Left renal cortex interstitium (tissue), 4 donors: ENCODE results near the gene HASPIN. TPM values are rescaled to one million over a fixed set of nuclear protein-coding genes. Genes with fewer than 3 reads are reported as not detected.
A peak's percentile ranks its signal among the peaks of the same experiment; 100 is the strongest.
"Not testable (repeated sequence)": the region's sequence is repeated elsewhere in the genome, so short reads cannot be mapped to it uniquely, and the experiment has no call there.

Experiments used
- DNase-seq, 4 donors: peaks; one replicate each; pipeline ENCODE4 v3.0.0-alpha.2; 2013; ENCODE audit warnings: low read depth in 4 of 4, low spot score in 2 of 4, missing footprints in 1 of 4
- polyA plus RNA-seq, 4 donors: library from polyadenylated mRNA; unstranded; fragments of 120-200 nt; gene quantifications; one replicate each; pipeline ENCODE4 v1.2.1, GENCODE V29; 2013; ENCODE audit not compliant: insufficient read length in 4 of 4

Gene HASPIN
- polyA plus RNA-seq, 4 donors, result 2.8 to 3.7 (median 3.1) TPM

DNA sequence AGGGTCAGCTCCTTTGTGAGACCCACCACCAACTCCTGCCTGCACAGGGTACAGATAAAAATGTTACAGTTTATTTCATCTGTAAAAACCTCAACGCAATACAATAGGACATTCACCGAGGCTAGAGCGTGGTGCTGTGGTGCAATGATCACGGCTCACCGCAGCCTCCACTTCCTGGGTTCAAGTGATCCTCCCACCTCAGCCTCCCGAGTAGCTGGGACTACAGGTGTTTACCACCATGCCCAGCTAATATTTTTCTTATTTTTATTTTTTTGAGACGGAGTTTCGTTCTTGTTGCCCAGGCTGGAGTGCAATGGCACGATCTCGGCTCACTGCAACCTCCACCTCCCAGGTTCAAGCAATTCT is 11.2 kb downstream of the HASPIN start:
- not testable (repeated sequence) for DNase-seq

DNA sequence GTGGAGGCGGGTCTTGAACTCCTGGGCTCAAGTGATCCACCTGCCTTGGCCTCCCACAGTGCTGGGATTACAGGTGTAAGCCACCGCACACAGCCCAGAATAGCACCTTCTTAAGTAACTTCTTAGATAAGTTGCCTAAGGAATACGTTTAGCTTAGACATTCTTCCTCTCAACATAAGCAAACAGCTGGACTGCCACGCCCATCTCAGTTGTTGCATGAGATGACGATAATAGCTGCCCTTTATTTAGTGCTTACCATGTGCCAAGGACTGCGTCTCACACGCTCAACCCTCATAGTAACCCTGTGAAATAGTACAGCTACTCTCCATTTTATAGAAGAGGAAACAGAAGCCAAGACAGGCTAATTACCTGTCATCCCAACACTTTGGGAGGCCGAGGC is 11.8 kb downstream of the HASPIN start:
- no peak for DNase-seq

DNA sequence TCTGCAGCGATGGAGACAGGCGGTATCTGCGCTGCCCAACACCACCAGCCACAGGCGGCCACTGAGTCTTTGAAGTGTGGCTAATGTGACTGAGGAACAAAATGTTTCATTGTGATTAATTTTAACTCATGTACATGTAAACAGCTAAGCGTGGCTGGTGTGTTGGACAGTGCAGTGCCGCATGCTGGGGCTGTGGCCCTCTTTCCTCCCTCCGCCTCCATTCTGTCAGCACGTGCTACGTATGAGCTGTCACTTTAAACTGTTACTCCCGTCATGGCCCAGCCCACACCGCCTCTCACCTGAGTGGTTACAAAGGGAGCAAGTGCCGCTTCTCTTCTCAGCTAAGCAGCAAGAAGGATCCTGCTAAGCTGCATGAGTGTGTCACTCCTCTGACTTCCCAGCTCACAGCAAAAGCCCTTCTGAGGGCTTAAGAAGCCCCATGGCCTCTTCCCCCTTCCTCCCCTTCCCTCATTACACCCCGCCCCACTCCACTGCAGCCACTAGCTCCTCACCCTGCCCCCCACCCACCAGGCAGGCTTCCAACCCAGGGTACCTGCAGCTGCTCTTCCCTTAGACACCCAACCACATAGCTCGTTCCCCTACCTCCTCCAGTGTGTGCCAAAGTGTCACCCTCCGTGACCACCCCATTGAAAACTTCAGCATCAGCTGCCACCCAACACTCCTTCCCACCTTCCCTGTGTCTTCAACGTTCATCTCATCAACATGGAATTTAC is 15.0 kb downstream of the HASPIN start:
- DNase-seq, result no peak

DNA sequence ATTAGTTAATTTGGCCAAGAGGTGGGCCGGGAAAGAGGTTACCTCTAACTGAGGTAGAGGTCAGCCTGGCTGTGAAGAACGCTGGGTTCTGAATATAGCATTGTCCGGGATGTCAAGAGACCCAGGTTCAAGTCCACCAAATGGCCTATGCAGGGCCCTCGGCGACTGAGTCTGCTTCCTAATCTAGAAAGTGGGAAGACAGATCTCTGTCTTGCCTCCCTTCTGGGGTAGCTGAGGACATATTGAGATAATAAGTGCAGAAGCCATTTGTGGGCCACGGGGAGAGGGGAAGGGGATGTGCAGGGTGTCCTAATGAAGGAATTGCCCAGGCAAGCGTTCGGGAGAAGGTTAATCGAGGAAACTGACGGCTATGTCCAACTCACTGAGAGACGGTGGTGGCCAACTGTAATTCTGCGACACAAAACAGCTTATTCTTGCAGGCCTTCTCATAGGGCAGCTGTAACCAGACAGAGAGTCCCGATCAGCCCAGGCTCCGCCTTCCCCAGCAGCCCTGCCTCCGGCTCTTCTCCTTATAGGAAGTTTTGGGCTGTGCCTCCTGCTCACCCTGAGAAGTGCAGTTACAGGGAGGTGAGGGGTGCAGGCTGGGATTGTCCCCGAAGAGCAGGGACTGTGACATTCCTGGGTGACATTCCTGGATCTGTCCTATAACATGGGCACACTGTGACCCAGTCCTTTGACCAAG is 15.9 kb downstream of the HASPIN start:
- DNase-seq, result no peak

DNA sequence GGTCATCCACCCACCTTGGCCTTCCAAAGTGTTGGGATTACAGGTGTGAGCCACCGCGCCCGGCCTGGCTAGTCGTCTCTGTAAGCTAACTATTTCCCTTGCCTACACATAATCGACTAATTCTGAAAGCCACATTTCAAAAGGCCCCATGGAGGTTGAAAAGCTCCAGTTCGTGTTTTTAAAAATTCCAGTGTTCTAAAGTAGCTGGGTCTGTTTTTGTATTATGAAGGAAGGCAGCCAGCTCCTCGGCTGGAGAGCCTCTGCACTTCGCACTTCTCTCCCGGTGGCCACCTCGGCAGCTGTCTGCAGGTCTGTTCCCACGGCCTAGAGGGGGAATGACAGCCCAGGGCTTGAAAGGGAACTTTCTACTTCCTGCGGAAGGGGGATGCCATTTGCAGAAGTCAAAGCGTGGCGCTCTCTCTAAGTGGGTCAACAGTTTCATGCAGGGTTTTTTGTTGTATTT is 16.9 kb downstream of the HASPIN start:
- DNase-seq, result no peak

DNA sequence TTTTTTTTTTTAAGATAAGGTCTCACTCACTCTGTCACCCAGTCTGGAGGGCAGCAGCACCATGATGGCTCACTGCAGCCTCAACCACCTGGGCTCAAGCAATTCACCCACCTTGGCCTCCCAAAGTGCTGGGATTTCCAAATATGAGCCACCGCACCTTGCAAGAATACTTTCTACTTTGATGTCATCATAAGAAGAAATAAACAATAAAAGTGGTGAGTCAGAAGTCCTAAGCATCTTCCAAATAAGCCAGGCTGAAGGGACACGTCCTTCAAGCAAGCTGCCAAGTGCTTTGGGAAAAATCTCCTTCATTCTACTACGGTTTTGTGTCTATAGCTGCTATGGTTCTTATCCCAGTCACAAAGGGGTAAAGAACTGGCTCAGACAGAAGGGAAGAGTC is 20.3 kb downstream of the HASPIN start:
- no peak for DNase-seq

DNA sequence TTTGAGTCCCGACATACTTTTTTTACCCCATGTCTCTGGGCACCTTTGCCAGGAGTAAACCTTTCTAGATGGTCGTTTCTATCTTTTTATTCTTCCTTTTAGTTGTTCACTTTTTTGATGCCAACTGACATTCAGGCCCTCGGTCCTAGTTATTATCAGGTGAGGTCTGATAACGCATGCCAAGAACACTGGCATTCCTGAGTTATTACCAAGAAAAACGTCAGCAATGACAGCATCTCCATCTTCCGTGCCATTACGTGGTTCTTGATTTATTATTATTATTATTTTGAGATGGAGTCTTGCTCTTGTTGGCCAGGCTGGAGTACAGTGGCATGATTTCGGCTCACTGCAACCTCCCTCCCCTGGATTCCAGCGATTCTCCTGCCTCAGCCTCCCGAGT is 21.4 kb downstream of the HASPIN start:
- DNase-seq, result no peak

DNA sequence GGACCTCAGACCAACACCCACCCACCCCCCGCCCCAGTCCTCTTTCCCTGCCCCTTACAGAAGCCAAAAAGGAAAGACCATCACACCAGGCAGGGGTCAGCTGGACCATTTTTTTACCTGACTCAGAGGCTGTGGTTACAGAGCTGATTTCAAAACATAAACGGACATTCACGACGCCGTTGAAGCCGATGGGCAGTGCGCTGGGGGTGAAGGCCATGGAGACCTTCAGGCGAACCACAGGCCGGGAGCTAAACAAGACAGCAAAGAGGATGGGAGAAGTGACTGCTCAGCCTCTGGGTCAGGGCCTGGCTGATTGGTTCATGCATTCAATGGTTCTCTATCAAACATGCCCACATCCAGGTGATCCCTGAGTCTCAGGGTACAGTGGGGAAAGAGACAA is 24.1 kb downstream of the HASPIN start:
- no peak for DNase-seq

DNA sequence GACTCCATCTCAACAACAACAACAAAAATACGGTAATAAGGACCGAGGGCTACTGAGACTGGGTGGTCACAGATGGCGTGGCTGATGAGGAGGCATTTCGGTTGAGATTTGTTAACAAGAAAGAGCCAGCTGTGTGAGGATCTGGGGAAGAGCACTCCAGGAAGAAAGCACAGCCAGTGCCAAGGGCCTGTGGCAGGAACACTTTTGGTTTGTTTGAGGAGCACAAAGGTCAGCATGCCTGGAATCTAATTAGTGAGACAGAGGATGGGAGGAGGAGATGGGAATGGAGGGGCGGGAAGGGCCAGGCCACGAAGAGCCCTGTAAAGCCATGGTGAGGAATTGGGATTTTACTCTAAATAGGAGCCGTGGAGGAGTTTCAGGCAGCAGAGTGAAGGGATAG is 24.9 kb downstream of the HASPIN start:
- no peak for DNase-seq

DNA sequence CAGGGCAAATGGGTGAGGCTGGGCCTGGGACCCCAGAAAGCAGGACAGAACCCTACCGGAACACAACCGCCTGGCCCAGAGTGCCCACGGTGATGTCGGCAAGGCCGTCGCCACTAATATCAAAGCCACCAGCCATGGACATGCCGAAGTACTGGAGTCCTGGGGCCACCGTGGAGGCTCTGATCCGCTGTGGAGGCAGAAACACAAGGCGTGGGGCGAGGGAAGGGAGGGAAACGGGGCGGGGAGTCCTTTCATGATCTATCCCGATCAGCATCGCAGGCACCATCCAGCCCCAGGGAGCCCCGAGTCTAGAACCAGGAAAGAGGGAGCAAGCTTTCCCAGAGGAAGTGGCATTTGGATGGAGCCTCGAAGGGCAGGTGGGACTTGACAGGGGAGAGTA is 26.6 kb downstream of the HASPIN start:
- no peak for DNase-seq

DNA sequence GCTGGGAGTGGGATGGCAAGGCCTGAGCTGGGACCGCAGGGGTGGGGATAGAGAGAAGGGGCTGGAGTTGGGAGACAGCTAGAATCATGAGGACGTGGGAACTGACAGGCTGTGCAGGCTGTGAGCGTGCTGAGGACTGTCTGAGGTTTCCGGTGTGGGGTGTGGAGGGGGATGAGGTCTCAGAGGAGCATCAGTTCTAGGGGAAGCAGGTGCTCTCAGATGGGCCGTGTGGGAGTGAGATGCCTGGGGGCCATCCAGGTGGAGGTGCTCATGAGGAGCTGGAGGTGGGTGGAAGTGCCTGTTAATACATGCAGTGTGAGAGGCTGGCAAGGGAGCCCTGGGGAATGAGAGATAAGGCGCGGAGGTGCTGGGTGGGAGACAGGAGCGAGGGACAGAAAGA is 27.2 kb downstream of the HASPIN start:
- no peak for DNase-seq

DNA sequence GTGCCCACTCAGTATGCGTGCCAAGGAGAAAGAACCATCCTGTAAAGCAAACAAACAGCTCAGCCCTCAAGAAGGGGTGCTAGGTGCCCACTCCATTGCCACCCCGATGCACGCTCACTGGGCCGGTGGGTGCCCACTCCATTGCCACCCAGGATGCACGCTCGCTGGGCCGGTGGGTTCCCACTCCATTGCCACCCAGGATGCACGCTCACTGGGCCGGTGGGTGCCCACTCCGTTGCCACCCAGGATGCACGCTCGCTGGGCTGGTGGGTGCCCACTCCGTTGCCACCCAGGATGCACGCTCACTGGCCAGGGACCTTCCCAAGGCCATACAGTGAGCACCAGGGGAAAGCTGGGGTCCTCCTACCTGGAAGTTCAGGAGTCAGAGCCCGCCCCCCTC is 28.1 kb downstream of the HASPIN start:
- no peak for DNase-seq

DNA sequence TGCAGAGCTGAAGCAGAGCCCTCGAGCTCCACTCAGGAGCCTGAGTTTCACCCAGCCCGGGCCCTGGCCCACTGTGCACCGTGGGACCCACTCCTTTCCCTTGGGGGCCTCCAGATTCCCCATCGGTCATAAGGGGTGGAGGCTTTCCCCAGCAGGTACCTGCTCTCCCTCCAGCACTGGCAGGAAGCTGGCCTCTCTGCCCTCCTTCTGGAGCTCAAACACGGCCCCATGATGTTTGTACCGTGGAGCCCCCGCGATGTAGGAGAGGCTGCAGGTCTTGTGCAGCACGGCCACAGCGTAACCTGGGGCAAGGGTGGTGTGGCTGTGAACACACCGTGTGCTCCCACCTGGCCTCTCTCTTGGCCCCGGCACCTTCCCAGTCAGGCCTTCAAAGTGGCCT is 29.9 kb downstream of the HASPIN start:
- DNase-seq, result no peak

DNA sequence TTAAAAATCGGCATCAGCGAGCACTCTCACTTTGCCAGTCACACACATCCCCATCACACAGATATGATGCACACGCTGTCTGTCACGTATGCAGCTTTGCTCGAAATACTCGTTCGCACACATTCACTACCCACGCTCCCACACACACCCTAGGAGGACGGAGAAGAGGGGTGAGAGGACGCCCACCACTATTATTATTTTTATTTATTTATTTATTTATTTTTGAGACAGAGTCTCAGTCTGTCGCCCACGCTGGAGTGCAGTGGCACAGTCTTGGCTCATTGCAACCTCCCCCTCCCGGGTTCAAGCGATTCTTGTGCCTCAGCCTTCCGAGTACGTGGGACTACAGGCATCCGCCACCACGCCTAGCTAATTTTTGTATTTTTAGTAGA is 30.4 kb downstream of the HASPIN start:
- DNase-seq, result no peak

DNA sequence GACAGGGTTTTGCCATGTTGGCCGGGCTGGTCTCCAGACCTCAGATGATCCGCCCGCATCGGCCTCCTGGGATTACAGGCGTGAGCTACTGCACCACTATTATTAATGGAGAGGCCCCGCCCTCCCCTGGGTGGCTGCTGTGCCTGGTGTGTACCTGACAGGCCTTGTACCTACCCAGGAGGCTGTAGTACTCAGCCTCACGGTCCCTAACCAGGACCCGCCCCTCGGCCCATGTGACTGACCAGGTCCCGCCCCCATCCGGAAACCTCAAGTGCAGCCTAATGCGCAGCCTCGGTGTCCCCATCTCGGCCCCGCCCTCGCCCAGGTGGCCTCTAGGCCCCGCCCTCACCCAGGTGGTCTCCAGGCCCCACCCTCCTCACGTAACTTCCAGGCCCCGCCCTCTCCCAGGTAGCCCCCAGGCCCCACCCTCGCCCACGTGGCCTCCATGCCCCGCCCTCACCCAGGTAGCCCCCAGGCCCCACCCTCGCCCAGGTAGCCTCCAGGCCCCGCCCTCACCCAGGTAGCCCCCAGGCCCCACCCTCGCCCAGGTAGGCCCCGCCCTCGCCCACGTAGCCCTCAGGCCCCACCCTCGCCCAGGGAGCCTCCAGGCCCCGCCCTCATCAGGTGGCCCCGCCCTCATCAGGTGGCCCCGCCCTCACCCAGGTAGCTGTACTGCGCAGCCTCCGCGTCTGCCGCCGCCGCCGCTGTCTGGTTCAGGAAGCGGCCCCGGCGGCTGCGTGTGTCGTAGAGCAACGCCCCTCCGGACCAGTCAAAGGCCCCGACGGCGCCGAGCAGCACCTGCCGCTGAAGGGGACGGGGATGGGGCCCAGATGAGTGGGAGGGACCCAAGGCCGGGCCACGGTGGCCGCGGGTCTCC is 31.0 kb downstream of the HASPIN start:
- peak in 3 of 4 donors; percentile 51 to 54 (median 52) for DNase-seq

DNA sequence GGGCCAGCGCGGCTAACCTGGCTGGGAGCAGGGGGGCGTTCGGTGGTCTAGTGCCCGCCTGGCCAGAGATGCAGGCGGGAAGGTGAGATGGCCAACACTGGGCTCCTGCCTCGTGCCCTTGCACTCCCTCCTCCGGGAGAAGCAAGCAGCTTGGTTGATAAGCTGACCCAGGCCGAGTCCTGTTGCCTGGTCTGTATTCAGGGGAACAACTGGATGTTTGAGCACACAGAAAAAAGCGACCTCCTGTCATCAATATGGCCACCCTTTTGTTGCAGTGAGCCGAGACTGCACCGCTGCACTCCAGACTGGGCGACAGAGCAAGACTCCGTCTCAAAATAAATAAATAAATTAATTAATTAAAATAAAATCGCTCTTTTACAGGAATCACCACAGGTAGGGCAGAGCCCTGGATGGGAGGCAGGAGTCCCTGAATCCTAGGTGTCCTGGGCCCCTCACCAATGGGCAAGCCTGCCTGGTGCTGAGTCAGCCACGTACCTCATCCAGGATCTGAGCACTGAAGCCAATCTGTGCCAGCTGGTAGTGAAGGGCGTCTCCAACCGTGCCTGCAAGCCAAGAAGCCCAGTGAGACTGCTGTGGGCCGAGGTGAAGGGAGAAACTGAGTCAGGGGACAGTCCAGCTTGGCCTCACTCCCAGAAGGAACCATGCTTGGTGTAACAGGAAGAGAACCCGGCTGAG is 31.8 kb downstream of the HASPIN start:
- no peak for DNase-seq

DNA sequence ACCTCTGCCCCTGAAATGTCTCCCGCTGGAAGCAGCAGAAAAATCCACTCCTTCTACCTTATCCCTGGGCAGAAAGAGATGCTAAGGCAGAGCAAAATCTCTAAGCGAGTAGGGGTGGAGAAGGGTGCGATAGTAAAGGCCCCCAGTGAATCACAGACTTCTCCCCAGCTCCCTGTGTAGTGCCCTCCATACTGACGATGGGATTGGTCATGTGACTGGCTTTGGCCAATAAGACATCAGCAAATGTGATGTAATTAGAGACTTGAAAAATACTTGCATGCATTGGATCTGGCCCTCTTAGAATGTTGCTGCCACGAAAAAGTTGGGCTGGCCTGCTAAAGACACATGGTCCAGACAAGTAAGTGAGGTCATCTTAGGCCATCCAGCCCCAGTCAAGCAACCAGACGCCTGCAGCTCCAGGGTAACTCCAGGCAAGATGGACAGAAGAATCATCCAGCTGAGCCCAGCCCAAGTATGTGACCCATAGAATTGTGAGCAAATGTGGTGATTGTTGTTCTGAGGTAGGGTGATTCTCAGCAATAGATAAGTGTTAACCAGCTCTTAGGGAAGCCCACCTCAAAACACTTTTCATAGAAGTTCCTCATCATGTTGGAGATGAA is 36.0 kb downstream of the HASPIN start:
- DNase-seq, result no peak

DNA sequence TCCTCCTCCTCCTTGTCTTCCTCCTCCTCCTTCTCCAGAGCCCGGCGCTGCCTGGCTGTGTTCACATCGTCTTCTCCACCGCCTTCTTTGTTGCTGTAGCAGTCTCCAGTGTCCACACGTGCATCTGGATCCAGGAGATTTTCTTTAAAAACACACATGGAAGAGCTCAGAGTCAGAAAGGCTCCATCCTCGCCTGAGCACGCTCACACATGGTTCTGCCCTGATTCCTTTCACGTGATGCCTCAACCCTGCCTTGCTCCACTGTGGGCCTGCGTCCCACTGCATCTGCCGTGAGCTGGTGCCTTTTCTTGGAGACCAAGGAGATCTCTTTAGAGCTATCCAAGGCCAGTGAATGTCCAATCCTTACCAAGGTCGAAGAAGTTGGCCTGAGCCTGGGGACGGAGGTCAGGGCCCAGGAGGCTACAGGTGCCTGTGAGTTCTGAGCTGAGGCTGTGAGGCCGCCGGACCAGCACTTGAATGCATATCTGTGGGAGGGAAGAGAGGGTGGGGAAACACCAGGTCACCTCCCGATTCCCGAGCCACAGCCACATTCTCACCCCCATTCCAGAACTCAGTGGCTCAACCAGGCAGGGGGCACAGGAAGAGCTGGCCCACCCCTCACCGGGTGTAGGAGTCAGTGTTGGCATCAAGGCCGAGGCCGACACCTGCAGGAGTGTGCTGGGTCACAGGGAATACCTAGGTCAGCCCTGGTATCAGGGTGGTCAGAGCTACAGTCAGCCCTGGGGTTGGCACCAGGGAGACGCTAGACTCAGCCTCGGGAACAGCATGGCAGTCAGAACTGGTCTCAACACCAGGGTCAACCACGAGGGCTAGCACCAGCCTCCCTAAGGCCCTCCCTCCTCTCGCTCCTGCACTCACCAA is 37.6 kb downstream of the HASPIN start:
- DNase-seq, result no peak

DNA sequence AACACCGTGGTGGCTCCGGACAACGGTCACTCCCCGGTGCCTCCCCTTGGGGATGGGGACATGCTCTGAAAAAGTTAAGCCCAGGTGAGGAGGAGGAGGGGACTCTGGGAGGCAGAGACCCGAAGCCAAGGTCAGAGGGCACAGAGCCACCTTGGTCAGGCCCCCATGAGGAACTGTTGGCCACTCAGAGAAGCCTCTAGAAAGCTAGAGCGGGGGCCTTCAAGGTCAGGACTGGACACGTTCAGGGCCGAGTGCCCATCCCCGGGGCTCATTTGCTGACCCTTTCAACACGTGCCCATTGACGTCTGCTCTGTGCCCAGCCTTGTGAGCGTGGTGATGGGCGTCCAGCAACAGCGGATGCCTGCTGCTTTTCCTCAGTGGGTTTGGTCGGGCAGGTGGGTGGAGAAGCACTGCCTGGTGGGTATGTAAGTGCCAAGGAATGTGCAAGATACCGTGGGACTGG is 38.2 kb downstream of the HASPIN start:
- no peak for DNase-seq
